GM06990 (cell line): ENCODE measurements around the gene BRAP.

Experiments used
- DNase-seq: peaks from one replicate; pipeline ENCODE4 v3.0.0-alpha.2; 2011; ENCODE audit not compliant: insufficient read length; ENCODE audit errors: extremely low read depth
- H3K27me3 ChIP-seq: replicated peaks from 2 replicates; pipeline ENCODE4 v1.6.0; 2011; ENCODE audit warnings: low read length; ENCODE audit not compliant: control insufficient read depth, insufficient read depth
- H3K36me3 ChIP-seq: 2 replicates; pipeline ENCODE4 v1.5.1; 2011; ENCODE audit warnings: low read length; ENCODE audit not compliant: control insufficient read depth, insufficient read depth
- H3K4me3 ChIP-seq: replicated peaks from 2 replicates; pipeline ENCODE4 v1.5.1; 2011; ENCODE audit warnings: low read depth, mild to moderate bottlenecking, control low read depth, low read length
- TF ChIP-seq, protein P1 (sequence below): IDR thresholded peaks from 2 replicates; pipeline ENCODE4 v1.5.1; 2011; ENCODE audit warnings: low read length, control low read depth, mild to moderate bottlenecking, inconsistent platforms; ENCODE audit not compliant: insufficient read depth, poor library complexity, severe bottlenecking

Gene BRAP

DNA sequence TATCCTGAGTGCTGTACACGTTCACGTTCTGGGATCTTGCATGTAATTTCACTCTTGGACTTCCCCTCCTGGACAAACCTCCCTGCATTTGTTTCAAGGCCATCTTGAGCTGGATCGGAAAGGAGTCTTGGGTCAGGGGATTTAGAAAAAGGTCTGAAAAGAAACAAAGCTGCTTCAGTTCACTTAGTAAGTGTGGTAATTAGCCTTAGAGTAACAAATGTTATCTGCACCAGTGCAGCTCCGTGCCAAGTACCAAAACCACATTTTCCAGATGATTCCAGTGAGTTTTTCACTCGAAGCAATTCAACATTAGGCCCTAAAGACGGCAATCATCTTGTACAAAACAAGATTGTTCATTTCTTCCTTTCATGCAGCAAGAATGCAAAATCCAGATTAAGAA is 47.2 kb downstream of the BRAP start:
- DNase-seq, result no peak
- H3K27me3 ChIP-seq, result no peaks in the 10 kb centered on the region
- H3K4me3 ChIP-seq, result no peak overlapping the region
- peaks cover 1% of the 10 kb centered on the region for H3K36me3 ChIP-seq
- TF ChIP-seq, protein P1, sequence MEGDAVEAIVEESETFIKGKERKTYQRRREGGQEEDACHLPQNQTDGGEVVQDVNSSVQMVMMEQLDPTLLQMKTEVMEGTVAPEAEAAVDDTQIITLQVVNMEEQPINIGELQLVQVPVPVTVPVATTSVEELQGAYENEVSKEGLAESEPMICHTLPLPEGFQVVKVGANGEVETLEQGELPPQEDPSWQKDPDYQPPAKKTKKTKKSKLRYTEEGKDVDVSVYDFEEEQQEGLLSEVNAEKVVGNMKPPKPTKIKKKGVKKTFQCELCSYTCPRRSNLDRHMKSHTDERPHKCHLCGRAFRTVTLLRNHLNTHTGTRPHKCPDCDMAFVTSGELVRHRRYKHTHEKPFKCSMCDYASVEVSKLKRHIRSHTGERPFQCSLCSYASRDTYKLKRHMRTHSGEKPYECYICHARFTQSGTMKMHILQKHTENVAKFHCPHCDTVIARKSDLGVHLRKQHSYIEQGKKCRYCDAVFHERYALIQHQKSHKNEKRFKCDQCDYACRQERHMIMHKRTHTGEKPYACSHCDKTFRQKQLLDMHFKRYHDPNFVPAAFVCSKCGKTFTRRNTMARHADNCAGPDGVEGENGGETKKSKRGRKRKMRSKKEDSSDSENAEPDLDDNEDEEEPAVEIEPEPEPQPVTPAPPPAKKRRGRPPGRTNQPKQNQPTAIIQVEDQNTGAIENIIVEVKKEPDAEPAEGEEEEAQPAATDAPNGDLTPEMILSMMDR, result no peak

DNA sequence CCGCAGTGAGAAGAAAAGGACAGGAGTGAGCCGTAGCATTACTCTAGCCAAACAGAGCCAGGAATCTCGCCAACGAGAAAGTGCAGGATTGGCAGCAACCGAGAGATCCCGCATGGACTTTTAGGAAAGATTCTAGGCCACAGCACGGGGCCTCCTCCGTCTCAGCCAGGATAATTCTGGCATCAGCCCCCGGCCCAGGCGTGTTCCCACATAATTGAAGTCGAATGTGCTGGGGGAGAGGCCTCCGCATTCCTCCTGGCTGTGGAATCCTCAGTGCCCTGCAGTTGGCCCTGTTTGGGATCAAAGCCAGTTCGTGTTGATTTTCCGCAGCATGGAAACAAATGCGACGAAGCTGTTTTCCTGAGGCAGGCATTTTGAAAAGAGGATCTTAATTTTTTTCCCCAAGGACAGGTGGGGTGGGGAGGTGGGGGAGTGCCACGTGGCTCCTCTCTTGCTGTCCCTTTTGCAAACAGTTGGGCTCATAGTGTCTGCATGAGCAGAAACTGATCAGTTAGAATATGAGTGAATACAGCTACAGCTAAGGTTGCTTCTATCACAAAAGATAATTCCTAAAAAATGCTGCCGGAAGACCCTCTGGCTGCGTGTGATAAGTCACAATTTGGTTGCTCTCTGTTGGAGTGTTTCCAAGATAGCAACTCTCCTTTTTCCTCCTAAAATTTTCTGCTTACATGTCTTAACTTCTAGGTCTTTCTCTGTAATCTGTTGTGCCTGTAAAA is 49.4 kb downstream of the BRAP start:
- Histone ChIP-seq H3K4me3 (no peak overlapping the region), H3K36me3 (no peaks in the 10 kb centered on the region), H3K27me3 (no peaks in the 10 kb centered on the region)
- TF ChIP-seq, protein P1, result no peak
- DNase-seq, result no peak

DNA sequence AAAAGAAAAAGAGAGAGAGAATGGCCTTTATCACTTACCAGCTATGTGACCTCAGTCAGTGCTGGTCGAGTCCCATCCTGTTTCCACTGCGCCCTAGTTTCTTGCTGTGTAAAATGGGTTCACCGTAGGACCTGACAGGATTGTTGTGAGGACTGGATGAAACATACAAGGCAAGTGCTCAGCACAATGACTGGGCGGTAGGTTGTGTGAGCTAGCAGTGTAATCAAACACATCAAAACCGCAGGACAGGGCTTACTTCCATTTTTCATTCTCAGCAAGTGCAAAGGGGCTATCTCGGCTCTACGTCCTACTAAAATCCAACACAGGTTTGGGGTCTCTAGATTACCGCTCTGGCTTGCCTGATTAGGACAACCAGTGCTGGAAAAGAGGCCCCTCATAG is 50.2 kb downstream of the BRAP start:
- Histone ChIP-seq H3K27me3 (no peaks in the 10 kb centered on the region), H3K4me3 (no peak overlapping the region), H3K36me3 (no peaks in the 10 kb centered on the region)
- TF ChIP-seq, protein P1, result no peak
- DNase-seq, result no peak

DNA sequence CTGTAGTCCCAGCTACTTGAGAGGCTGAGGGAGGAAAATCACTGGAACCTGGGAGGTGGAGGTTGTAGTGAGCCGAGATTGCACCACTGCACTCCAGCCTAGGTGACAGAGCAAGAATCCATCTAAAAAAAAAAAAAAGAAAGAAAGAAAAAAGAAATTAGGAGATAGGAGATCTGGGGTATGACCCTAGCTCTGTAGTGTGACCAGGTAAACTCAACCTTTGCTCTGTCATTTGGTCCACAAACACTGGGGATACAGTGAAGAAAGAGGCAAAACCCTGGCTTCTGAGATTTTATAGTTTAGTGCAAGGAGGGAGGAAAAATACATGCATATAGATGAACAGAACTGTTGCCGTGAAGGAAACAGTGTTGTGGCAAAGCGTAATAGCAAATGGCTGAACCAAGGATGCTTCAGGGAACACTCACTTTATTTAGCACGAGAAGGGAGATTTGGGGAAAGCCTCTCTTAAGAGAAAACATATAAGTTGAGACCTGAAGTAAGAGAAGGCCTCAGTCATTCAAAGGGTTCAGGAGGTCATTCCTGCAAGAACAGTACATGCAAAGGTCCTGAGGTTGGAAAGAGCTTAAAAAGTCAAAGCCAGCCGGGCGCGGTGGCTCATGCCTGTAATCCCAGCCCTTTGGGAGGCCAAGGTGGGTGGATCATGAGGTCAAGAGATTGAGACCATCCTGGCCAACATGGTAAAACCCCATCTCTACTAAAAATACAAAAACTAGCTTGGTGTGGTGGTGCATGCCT is 57.1 kb downstream of the BRAP start:
- no peak for DNase-seq
- TF ChIP-seq, protein P1, result no peak
- H3K36me3 ChIP-seq, result no peaks in the 10 kb centered on the region
- H3K4me3 ChIP-seq, result no peak overlapping the region
- H3K27me3 ChIP-seq, result no peaks in the 10 kb centered on the region

DNA sequence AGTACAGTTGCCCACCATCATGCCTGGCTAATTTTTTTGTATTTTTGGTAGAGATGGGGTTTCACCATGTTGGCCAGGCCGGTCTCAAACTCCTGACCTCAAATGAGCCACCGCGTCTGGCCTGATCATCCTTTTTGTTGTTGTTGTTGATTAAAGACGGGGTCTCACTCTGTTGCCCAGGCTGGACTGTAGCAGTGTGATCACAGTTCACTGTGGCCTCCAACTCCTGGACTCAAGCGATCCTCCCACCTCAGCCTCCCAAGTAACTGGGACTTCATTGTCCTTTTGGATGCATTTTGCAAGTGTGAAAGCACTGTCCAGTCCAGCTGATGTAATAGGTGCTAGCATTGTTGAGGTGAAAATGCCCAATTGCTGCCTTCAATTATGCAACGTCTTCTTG is 59.5 kb downstream of the BRAP start:
- Histone ChIP-seq H3K36me3 (no peaks in the 10 kb centered on the region), H3K27me3 (no peaks in the 10 kb centered on the region), H3K4me3 (no peak overlapping the region)
- DNase-seq, result no peak
- TF ChIP-seq, protein P1, result no peak
